Endothelial cell of hepatic sinusoid (primary cell): ENCODE results near the gene SLC24A1.
"Not testable (repeated sequence)": the region's sequence is repeated elsewhere in the genome, so short reads cannot be mapped to it uniquely, and the experiment has no call there.

Experiments
- in situ Hi-C: cut with HindIII; loops from 2 replicates; pipeline ENCODE4 v1.10.0; 2017; ENCODE audit warnings: low sequenced_read_pairs

The SLC24A1 gene

DNA sequence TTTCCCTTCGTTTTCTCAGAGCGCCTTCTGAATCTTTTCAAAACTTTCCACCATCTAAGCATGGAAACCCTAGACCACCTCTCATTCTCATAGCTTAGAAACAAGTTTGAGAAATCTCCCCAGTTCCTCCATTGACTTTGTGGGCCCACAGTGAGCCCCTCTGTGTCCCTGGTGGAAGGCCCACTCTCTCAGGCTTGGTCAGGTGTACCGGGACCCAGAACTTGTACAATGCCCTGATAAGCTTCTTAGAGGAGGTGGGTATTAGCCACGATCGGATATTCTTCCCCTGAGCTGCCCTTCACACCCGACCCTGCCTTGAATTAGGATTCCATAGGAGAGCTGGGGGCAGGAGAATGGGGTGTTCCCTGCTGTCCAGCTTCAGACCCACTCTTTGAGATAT lies at the start of gene SLC24A1:
SLC24A1 (plus strand) TSS at position 301 of the 400 bp plus-strand sequence. CDS start 2,143 bp downstream, outside the sequence.
- in situ Hi-C loops = no loop called here

- in situ Hi-C loops = no loop called here
Measured at GRCh38 chr15:65571971-65572370, 49.8 kb upstream of the SLC24A1 start.

DNA sequence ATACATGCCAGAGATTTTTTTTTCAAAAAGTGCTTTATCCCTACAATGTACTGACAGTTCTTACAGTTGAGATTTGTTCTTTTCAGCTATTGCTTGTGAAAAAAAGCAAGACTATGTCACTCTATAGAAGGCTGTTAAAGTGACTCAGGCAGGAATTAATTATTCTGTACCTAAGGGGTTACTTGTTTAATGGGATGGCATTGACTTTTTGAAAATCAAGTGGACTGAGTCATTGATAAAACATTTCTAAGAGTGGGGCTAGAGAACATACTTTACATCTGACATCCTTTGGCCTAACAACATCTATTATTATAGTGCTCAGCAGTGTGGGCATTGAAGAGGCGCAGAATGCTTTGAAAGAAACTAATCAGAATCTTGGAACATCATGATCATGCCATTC lies 45.1 kb upstream of the SLC24A1 start:
- in situ Hi-C loops = no loop called here

- in situ Hi-C loops = no loop called here
Measured at GRCh38 chr15:65577129-65577996, 44.4 kb upstream of the SLC24A1 start.

DNA sequence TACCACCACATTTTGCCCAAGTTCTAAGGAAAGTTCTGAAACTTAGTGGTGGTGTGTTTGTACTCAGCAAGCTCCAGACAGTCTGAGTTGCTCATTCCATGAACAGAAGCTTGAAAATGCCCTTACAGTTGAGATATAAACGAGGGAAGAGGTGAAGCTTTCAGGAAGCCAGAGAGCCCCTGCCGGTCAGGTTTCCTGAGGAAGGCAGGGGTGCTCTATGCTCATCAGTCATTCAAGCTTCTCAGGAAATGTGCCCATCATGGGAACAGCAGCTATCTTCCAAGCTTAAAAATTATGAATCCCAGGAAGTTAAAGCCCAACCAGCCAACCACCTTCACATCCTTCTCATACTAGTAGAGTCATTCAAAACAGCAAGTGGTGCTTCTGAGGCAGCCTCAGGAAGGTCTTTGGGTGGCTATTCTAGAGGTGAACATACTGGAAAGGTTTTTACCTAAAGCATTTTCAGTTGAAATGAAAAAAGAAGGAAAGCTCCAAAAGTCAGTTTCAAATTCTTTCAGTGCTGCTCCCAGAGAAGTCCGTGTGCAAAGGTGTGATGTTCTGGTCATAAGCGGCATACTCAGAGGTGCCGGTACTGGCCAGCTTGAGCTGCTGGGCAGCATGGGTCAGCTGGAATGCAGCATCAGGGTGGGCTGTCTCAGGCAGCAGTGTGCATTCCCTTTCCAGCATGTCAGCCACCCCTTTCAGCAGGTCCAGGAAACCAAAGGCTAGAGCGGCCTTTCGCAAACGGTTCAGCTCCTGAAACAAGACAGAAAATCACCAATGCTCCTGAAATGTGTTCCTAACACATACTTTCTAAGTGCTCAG lies 42.6 kb upstream of the SLC24A1 start:
- in situ Hi-C loops = no loop called here

DNA sequence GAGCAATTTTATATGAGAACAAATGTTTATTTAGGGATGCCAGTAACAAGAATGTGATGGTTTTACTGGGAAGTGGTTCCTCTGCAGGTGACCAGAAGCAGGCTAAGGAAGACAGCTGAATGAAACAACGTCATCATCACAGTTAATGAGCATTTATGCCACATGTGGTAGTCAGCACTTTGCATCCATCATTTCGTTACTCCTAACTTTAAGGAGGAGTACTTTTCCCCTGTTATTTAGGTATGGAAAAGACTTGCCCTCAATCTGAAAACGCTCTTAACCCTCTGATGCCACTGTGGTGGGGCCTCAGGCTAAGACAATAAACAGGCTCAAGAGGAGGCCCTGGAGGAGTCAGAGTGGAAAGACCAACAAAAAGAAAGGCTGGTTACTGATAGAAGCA lies 42.0 kb upstream of the SLC24A1 start:
- in situ Hi-C loops = no loop called here

DNA sequence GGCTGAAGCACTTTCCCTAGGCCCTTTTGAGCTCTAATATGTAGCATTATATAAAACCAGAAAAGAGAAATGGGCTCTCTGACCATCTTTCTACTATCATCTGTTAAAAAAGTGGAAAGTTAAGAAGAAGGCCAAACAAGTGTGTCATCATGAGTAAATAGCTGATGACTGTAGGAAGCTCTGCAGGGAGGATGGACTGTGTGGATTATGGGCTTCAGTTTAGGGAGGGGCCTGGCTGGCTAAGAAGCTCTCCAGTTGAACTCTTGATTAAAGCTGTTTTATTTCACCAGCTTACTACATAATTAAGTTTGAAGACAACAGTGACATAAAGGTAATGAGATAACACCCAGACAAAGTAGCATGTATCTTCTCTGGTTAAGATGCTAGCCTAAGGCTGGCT lies 41.5 kb upstream of the SLC24A1 start:
- in situ Hi-C loops = no loop called here

DNA sequence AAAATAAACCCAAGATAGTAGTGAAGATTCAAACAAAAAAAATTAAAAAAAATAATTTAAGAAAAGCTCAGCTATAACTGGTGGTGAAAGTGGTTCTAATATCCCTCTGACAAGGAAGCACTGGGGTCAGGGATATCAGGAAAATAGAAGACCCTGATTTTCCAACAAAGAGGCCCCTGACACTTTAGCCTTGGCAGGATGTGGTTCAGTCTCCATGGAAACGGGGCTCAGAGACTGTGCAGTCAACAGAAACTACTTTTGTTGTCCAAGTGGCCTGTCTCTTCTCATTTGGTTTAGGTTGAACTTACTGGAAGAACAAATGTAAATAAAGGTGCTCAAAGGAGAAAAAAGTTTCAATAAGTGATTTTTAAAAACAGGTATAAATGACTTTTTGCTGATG lies 38.0 kb upstream of the SLC24A1 start:
- in situ Hi-C loops = no loop called here

- in situ Hi-C loops = no loop called here
Measured at GRCh38 chr15:65584241-65584640, 37.5 kb upstream of the SLC24A1 start.

DNA sequence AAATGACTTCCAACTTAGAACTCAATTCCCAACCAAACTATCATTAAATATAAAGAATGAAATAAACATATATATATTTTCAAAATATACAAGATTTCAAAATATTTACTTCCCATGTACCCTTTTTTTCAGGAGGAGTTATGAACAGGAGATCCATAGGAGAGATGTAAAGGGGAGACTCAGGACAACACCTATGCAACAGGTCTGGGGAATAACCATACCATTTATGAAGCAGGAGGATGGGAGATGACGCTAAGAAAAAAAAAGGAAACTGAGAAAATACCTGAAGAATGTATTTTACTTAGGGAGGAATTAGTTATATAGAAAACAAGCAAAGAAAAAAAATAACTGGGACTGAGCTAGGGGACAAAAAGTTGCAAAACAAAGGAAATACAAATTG lies 34.6 kb upstream of the SLC24A1 start:
- in situ Hi-C loops = no loop called here

DNA sequence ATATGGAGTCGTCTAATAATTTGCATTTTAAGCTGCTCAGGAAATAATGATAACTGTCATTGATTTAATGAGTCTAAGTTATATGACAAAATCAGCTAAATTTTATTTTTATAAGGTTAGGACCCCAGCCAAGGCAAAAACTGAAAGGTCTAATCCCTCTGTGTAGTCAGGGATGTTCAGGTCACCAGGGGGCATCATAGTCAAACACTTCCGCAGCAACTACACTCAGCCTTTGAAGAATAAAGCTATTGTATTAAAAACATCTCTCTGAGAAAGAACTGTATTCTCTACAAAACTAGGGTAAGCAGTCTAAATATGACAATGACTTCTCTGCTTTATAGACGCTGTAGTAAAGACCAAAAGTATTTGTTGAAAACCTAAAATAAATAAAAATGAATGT lies 25.8 kb upstream of the SLC24A1 start:
- in situ Hi-C loops = no loop called here

GRCh38 chr15:65598468-65598867 lies 23.3 kb upstream of the SLC24A1 start:
- in situ Hi-C loops = no loop called here

DNA sequence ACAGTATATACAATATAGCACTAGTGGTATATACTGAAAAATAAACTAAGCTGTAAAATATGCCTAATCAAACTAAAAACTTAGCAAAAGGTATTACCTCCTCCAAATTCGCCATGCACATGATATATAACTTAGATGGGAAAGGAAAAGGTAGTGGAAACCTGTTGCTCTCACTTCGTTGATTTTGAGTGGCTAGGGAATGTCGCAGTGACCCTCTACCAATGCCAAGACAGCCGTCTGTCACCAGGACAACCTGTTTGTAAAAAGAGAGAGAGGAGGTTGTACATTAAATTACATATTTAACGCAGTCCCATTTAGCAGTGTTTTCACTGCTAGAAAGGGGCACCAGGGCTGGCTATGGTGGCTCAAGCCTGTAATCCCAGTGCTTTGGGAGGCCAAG lies 22.1 kb upstream of the SLC24A1 start:
- in situ Hi-C loops = no loop called here

GRCh38 chr15:65603134-65603533 lies 18.6 kb upstream of the SLC24A1 start:
- in situ Hi-C loops = no loop called here

GRCh38 chr15:65603559-65603958 lies 18.2 kb upstream of the SLC24A1 start:
- in situ Hi-C loops = no loop called here

GRCh38 chr15:65610871-65611718 lies 10.6 kb upstream of the SLC24A1 start, which contains the start of gene INTS14:
Gene INTS14, minus strand, starts transcription at chr15:65611131. Its CDS starts 3,751 bp downstream, at chr15:65607380.
- in situ Hi-C loops = no loop called here

DNA sequence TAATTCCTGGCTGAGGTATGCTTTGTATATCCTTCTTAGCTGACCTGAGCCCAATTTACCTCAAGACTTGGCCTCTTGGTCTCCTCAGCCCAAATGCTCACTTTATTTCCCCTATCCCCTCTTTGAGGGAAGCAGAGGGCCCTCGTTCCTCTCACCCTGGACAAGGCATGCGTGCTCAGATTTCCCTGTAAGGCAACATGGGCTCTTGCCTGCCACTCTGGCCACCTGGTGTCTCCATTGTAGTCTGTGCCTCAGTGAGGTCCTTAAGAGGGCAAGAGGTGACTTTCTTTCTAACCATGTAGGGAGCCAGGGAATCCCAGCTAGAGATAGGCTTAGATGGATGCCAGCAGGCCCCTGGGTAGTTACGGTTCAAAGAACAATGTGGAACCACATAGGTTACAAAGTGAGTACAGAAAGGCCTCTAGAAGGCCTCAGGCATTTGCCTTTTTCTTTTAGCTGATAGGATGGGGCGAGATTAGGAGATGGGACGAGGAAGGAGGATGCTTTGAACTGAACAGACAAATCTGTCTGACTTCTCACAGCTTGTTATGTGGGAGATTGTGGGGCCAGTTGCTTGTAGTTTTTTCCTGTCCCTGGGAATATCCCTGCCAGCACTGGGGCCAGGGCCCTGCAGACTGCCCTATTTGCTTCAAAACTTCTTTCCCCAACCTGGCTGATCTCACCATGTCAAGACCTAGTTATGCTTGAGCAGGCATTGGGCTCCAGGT lies 9.7 kb upstream of the SLC24A1 start:
- in situ Hi-C loops = no loop called here

GRCh38 chr15:65612616-65612946 lies 9.2 kb upstream of the SLC24A1 start:
- in situ Hi-C loops = no loop called here

GRCh38 chr15:65612949-65613744 lies 8.6 kb upstream of the SLC24A1 start:
- in situ Hi-C loops = no loop called here

DNA sequence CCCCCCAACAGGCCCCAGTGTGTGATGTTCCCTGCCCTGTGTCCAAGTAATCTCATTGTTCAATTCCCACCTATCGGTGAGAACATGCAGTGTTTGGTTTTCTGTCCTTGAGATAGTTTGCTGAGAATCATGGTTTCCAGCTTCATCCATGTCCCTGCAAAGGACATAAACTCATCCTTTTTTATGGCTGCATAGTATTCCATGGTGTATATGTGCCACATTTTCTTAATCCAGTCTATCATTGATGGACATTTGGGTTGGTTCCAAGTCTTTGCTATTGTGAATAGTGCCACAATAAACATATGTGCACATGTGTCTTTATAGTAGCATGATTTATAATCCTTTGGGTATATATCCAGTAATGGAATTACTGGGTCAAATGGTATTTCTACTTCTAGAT lies 5.9 kb upstream of the SLC24A1 start:
- in situ Hi-C loops = not testable (repeated sequence)
